BLaER1 (cell line): ENCODE data around the gene PLEKHA1.

ENCODE experiments used
- H3K27ac ChIP-seq: shearing (Covaris generic); formaldehyde crosslinking; 2 replicates; pipeline ENCODE4 v1.8.1; 2022
- H3K27me3 ChIP-seq: shearing (Covaris generic); formaldehyde crosslinking; 2 replicates; pipeline ENCODE4 v1.8.1; 2022
- H3K36me3 ChIP-seq: shearing (Covaris generic); formaldehyde crosslinking; 2 replicates; pipeline ENCODE4 v1.8.1; 2022
- H3K4me1 ChIP-seq: shearing (Covaris generic); formaldehyde crosslinking; 2 replicates; pipeline ENCODE4 v1.8.1; 2022
- H3K4me2 ChIP-seq: shearing (Covaris generic); formaldehyde crosslinking; 2 replicates; pipeline ENCODE4 v1.8.1; 2022
- H3K4me3 ChIP-seq: shearing (Covaris generic); formaldehyde crosslinking; 2 replicates; pipeline ENCODE4 v1.8.1; 2022
- H3K9ac ChIP-seq: shearing (Covaris generic); formaldehyde crosslinking; 2 replicates; pipeline ENCODE4 v1.8.1; 2022
- H3K9me3 ChIP-seq: shearing (Covaris generic); formaldehyde crosslinking; 2 replicates; pipeline ENCODE4 v1.8.1; 2022
- H4K20me1 ChIP-seq: shearing (Covaris generic); formaldehyde crosslinking; 2 replicates; pipeline ENCODE4 v1.8.1; 2022
- Cebpa-rat ChIP-seq: shearing (Covaris generic); IDR thresholded peaks from 2 replicates; pipeline ENCODE4 v1.8.1; 2022

Gene PLEKHA1

GRCh38 chr10:122445904-122446303 is 71.4 kb downstream of the PLEKHA1 start:
- peak overlapping the region; percentile 35 for H3K4me2 ChIP-seq
- no peaks in the 10 kb centered on the region for H3K36me3 ChIP-seq
- H4K20me1 ChIP-seq = no peaks in the 10 kb centered on the region
- no peaks in the 10 kb centered on the region for H3K27me3 ChIP-seq
- H3K27ac ChIP-seq = no peak overlapping the region
- TF ChIP-seq Cebpa-rat = no peak
- peaks cover 11% of the 10 kb centered on the region for H3K4me1 ChIP-seq
- H3K9me3 ChIP-seq = no peaks in the 10 kb centered on the region
- H3K9ac ChIP-seq = no peak overlapping the region
- no peak overlapping the region for H3K4me3 ChIP-seq

GRCh38 chr10:122446668-122447423 is 72.3 kb downstream of the PLEKHA1 start:
- Histone ChIP-seq H4K20me1 (no peaks in the 10 kb centered on the region), H3K4me2 (no peak overlapping the region), H3K9ac (no peak overlapping the region), H3K36me3 (no peaks in the 10 kb centered on the region), H3K27ac (no peak overlapping the region), H3K9me3 (no peaks in the 10 kb centered on the region), H3K27me3 (no peaks in the 10 kb centered on the region), H3K4me1 (peaks cover 11% of the 10 kb centered on the region), H3K4me3 (no peak overlapping the region)
- no peak for TF ChIP-seq Cebpa-rat

- peaks cover 11% of the 10 kb centered on the region for H3K4me1 ChIP-seq
- H4K20me1 ChIP-seq = no peaks in the 10 kb centered on the region
- H3K27ac ChIP-seq = no peak overlapping the region
- H3K4me3 ChIP-seq = no peak overlapping the region
- no peak for TF ChIP-seq Cebpa-rat
- no peak overlapping the region for H3K4me2 ChIP-seq
- no peaks in the 10 kb centered on the region for H3K36me3 ChIP-seq
- H3K9ac ChIP-seq = no peak overlapping the region
- no peaks in the 10 kb centered on the region for H3K9me3 ChIP-seq
- H3K27me3 ChIP-seq = no peaks in the 10 kb centered on the region
These were observed 74.1 kb downstream of the PLEKHA1 start for GRCh38 chr10:122448600-122448999.

GRCh38 chr10:122449153-122449552 is 74.6 kb downstream of the PLEKHA1 start:
- no peak overlapping the region for H3K27ac ChIP-seq
- no peaks in the 10 kb centered on the region for H3K36me3 ChIP-seq
- H3K4me3 ChIP-seq = no peak overlapping the region
- peaks cover 11% of the 10 kb centered on the region for H3K4me1 ChIP-seq
- H3K4me2 ChIP-seq = no peak overlapping the region
- H4K20me1 ChIP-seq = no peaks in the 10 kb centered on the region
- TF ChIP-seq Cebpa-rat = no peak
- H3K9ac ChIP-seq = no peak overlapping the region
- H3K27me3 ChIP-seq = no peaks in the 10 kb centered on the region
- H3K9me3 ChIP-seq = no peaks in the 10 kb centered on the region

GRCh38 chr10:122450353-122450990 is 76.0 kb downstream of the PLEKHA1 start:
- Histone ChIP-seq H4K20me1 (no peaks in the 10 kb centered on the region), H3K4me1 (peaks cover 8% of the 10 kb centered on the region), H3K36me3 (no peaks in the 10 kb centered on the region), H3K4me2 (no peak overlapping the region), H3K4me3 (no peak overlapping the region), H3K27ac (no peak overlapping the region), H3K27me3 (no peaks in the 10 kb centered on the region), H3K9ac (no peak overlapping the region), H3K9me3 (no peaks in the 10 kb centered on the region)
- no peak for TF ChIP-seq Cebpa-rat

- Histone ChIP-seq H3K36me3 (no peaks in the 10 kb centered on the region), H3K27me3 (no peaks in the 10 kb centered on the region), H4K20me1 (no peaks in the 10 kb centered on the region), H3K4me2 (no peak overlapping the region), H3K4me3 (no peak overlapping the region), H3K9ac (no peak overlapping the region), H3K9me3 (no peaks in the 10 kb centered on the region), H3K4me1 (no peaks in the 10 kb centered on the region), H3K27ac (no peak overlapping the region)
- no peak for TF ChIP-seq Cebpa-rat
These were observed 79.6 kb downstream of the PLEKHA1 start for GRCh38 chr10:122454071-122454470.

GRCh38 chr10:122454603-122455080 is 80.1 kb downstream of the PLEKHA1 start, which contains the start of gene ARMS2:
Gene ARMS2 (plus strand): TSS chr10:122454653. CDS start chr10:122454728, 75 bp downstream.
- Histone ChIP-seq H3K27me3 (no peaks in the 10 kb centered on the region), H3K4me1 (no peaks in the 10 kb centered on the region), H3K4me2 (no peak within 1 kb of the TSS), H3K27ac (no peak within 1 kb of the TSS), H3K9ac (no peak within 1 kb of the TSS), H4K20me1 (no peaks in the 10 kb centered on the region), H3K36me3 (no peaks in the 10 kb centered on the region), H3K4me3 (no peak within 1 kb of the TSS), H3K9me3 (no peaks in the 10 kb centered on the region)
- no peak for TF ChIP-seq Cebpa-rat

- Histone ChIP-seq H3K27me3 (no peaks in the 10 kb centered on the region), H3K9me3 (0 out of 2 replicates have a peak, but pooled peaks cover 3% of the 10 kb centered on the region), H3K36me3 (no peaks in the 10 kb centered on the region), H3K27ac (no peak overlapping the region), H3K4me2 (no peak overlapping the region), H3K4me3 (no peak overlapping the region), H3K9ac (no peak overlapping the region), H3K4me1 (no peaks in the 10 kb centered on the region), H4K20me1 (no peaks in the 10 kb centered on the region)
- TF ChIP-seq Cebpa-rat = no peak
These were observed 81.0 kb downstream of the PLEKHA1 start for GRCh38 chr10:122455376-122456079.

GRCh38 chr10:122457934-122458333 is 83.4 kb downstream of the PLEKHA1 start:
- H3K27me3 ChIP-seq = no peaks in the 10 kb centered on the region
- H3K9ac ChIP-seq = no peak overlapping the region
- TF ChIP-seq Cebpa-rat = no peak
- no peak overlapping the region for H3K4me3 ChIP-seq
- H3K27ac ChIP-seq = no peak overlapping the region
- H3K9me3 ChIP-seq = peaks cover 18% of the 10 kb centered on the region
- H3K36me3 ChIP-seq = no peaks in the 10 kb centered on the region
- no peaks in the 10 kb centered on the region for H3K4me1 ChIP-seq
- H3K4me2 ChIP-seq = no peak overlapping the region
- no peaks in the 10 kb centered on the region for H4K20me1 ChIP-seq

GRCh38 chr10:122458693-122459092 is 84.2 kb downstream of the PLEKHA1 start:
- no peaks in the 10 kb centered on the region for H3K27me3 ChIP-seq
- H3K9me3 ChIP-seq = peaks cover 18% of the 10 kb centered on the region
- H3K9ac ChIP-seq = no peak overlapping the region
- H4K20me1 ChIP-seq = no peaks in the 10 kb centered on the region
- no peak for TF ChIP-seq Cebpa-rat
- H3K36me3 ChIP-seq = no peaks in the 10 kb centered on the region
- no peak overlapping the region for H3K4me2 ChIP-seq
- no peak overlapping the region for H3K27ac ChIP-seq
- no peaks in the 10 kb centered on the region for H3K4me1 ChIP-seq
- H3K4me3 ChIP-seq = no peak overlapping the region
